ENCODE measurements around the gene FAM98C.
"Not testable (repeated sequence)": the region's sequence is repeated elsewhere in the genome, so short reads cannot be mapped to it uniquely, and the experiment has no call there.

Gene FAM98C

GRCh38 chr19:38400361-38400760 is 2.5 kb upstream of the FAM98C start:
- no peak for DNase-seq

GRCh38 chr19:38401148-38401547 is 1.7 kb upstream of the FAM98C start:
- no peak for DNase-seq

- no peak for DNase-seq
These were observed 298 bp upstream of the FAM98C start for GRCh38 chr19:38402623-38402966.

GRCh38 chr19:38404858-38405257 is 2.0 kb downstream of the FAM98C start:
- DNase-seq: no peak

GRCh38 chr19:38405276-38405675 is 2.4 kb downstream of the FAM98C start:
- no peak for DNase-seq

- DNase-seq: peak; percentile 74
These were observed 6.8 kb downstream of the FAM98C start for GRCh38 chr19:38409631-38410133.

- not testable (repeated sequence) for DNase-seq
These were observed 7.5 kb downstream of the FAM98C start for GRCh38 chr19:38410407-38410806.

GRCh38 chr19:38411041-38411712 is 8.3 kb downstream of the FAM98C start:
- no peak for DNase-seq

- not testable (repeated sequence) for DNase-seq
These were observed 9.0 kb downstream of the FAM98C start for GRCh38 chr19:38411898-38412297.

GRCh38 chr19:38412491-38412890 is 9.6 kb downstream of the FAM98C start:
- DNase-seq: no peak

- no peak for DNase-seq
These were observed 10.1 kb downstream of the FAM98C start for GRCh38 chr19:38412961-38413360.

- no peak for DNase-seq
These were observed 10.5 kb downstream of the FAM98C start for GRCh38 chr19:38413416-38413815.

- DNase-seq: no peak
These were observed 14.3 kb downstream of the FAM98C start for GRCh38 chr19:38417146-38417543.

GRCh38 chr19:38417544-38418506 is 14.9 kb downstream of the FAM98C start:
- DNase-seq: peak; percentile 65

GRCh38 chr19:38420935-38421334 is 18.0 kb downstream of the FAM98C start:
- no peak for DNase-seq

- no peak for DNase-seq
These were observed 19.0 kb downstream of the FAM98C start for GRCh38 chr19:38421856-38422255.

- DNase-seq: no peak
These were observed 19.5 kb downstream of the FAM98C start for GRCh38 chr19:38422438-38422837.

GRCh38 chr19:38424272-38424671 is 21.4 kb downstream of the FAM98C start:
- no peak for DNase-seq

- DNase-seq: no peak
These were observed 22.4 kb downstream of the FAM98C start for GRCh38 chr19:38425222-38425809.

- peak; percentile 55 for DNase-seq
These were observed 23.0 kb downstream of the FAM98C start, which contains the start of gene RASGRP4 for GRCh38 chr19:38425810-38426466. RASGRP4 (minus strand) TSS chr19:38426219; CDS start chr19:38426091, 128 bp downstream.

- not testable (repeated sequence) for DNase-seq
These were observed 24.3 kb downstream of the FAM98C start for GRCh38 chr19:38427035-38427677.
